GM19328 (cell line): ENCODE data around the gene HPS5.

Experiments used
- ATAC-seq: cut with Tn5 transposase; IDR thresholded peaks from one replicate; pipeline ENCODE4 v1.9.1; 2021; ENCODE audit warnings: mild to moderate bottlenecking, moderate library complexity; ENCODE audit not compliant: unreplicated experiment

Gene HPS5

DNA sequence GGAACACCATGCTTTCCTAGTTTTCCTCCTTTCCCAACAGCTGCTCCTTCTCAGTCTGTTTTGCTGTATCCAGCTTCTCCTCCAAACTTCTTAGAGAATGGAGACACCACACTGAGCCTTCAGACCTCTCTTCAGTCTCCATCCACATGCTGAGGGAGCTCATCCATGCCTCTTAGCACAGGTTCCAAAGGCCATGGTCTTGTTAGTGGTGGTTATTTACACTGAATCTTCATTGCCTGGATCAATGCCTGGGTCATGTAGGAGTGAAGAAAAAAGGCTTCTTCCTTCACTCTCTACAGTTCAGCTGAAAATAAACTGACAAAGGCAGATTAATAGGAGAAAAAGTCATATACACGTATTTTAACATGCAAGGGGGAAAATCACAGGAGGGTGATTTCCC, 82.3 kb downstream of the HPS5 start:
- ATAC-seq: no peak

DNA sequence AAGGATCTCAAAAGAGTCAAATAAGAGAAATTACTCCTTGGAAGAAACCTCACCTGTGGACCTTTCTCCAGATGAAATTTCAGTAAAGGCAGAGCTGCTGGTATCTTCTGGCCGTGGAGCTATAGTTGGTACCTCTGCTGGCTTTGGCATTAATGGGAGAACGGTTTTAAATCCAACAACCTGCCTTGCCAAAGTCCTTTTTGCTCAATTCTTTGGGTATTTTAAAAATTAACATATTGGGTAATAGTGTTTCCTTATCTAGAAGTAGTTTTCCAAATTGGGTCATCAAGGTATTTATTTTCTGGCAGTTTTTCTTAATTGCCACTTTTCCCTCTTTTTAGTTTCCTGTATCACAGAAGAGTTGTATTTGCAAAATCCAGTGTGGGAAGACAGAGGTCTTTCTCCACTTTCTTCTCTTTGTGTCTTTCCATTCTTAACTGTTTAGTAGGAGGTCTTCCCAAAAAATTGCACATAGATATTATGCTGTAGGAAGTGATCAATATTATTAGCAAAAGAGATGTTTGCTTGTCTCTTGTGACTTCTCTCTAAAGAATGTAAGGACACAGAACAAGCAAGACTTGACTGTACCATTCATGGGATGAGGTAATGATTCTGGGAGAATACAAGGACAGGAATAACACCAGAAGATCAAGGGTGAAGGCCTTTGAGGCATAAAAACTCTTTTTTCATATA, 85.1 kb downstream of the HPS5 start, which contains the start of gene SAA4:
SAA4 (minus strand) TSS at position 139 of the 693 bp plus-strand sequence. CDS start 876 bp downstream, outside the sequence.
- no peak for ATAC-seq

DNA sequence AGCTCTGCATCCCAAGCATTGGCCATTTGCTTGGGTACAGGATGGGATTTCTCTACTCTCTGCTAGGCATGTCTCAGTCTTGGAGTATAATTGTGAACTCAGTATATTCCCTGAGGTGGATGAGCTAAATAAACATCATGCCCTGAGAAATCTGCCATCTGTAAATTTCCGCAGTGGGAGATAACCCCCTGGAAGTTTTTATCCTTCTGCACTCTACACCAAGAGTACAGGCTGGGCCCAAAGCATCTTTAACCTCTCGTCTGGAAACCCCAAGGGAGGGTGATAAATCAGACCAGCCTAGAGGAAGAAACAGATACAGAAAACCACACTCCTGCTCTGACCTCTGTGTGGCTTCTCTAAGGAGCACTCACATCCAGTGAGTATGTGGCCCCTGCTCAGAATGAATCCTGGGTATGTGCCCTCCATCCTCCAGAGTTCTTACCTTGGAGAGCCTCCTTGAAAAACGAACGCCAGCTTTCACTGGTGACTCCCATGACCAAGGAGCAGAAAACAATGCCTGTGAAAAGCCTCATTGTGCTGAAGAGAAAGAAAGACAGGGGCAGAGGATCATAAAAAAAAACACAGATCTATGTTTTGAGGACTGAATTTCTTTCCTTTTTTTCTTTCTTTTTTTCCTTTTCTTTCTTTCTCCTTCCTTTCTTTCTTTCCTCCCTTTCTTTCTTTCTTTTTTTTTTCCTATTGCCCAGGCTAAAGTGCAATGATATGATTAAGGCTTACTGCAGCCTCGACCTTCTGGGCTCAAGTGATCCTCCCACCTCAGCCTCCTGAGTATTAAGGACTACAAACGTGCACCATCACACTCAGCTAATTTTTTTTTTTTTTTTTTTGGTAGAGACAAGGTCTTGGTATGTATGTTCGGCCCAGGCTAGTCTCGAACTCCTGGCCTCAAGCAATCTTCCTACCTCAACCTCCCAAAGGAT, 86.3 kb downstream of the HPS5 start:
- no peak for ATAC-seq

DNA sequence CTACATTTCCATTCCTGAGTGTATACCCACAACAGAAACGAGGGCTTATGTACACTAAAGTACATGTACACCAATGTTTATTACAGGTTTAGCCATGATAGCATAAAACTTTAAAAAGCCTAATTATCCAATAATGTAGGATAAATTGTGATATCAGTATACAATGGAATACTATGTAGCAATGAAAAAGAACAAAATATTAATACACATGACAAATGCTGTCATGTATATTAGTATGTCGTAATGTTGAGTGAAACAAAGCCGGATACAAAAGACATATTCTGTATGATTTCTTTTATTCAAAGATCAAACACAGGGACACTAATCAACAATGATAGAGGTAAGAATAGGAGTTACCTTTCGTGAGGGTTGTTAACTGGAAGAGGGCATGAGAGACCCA, 88.0 kb downstream of the HPS5 start:
- ATAC-seq: no peak

DNA sequence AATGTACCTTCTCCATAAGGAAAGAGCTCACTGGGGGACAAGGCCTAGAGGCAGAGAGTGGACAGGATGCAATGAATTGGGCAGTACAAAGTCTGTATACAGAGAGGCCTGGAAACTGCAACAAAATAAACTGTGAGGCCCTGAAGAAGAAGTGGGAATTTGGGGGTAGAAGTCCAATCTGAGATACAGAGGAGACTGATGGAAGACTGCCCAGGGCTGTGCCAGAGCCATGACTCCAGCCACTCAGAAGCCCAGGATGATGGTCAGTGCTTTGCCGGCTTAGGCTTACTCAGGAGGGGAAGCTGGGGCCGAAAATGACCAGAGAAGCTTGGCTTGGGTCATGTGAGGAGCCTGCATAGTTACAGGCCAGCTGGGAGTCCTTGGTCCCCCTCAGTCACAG, 91.1 kb downstream of the HPS5 start:
- ATAC-seq: no peak

DNA sequence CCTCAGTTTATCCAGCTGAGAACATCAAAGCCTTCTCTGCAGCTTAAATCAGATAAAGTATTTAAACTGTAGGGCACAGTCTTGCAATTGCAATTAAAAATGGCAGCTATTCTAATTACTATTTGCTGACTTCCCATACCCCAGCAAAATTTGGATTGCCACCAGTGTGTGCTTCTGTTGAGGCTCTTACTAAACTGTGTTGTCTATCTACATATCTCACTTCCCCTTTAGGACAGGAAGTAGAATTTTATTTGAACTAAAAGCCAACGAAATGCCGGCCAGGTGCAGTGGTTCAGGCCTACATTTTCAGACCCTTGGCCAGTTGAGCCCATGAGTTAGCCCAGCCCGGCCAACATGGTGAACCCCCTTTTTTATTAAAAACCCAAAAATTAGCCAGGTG, 92.4 kb downstream of the HPS5 start:
- ATAC-seq: peak; percentile 86
